HEK293 (cell line): ENCODE data around the gene SERTAD1.

Experiments used
- CTCF ChIA-PET: fragments of 350-600 bp; formaldehyde crosslinking; extraction: SDS; loops from one replicate; lab custom pipeline; 2021; ENCODE audit warnings: antibody characterized with exemption; lab: Yijun Ruan, JAX
- POLR2A ChIA-PET: fragments of 300-600 bp; formaldehyde crosslinking; extraction: SDS; loops from one replicate; lab custom pipeline; 2020; ENCODE audit warnings: antibody characterized with exemption, inconsistent platforms; lab: Yijun Ruan, JAX
- H3K27ac ChIP-seq: fragments of 200-500 bp; sonication (Bioruptor generic); 2 replicates; pipeline ENCODE4 v1.5.1; 2014; ENCODE audit warnings: low read depth, low read length, control low read depth, inconsistent platforms; ENCODE audit errors: extremely low read depth
- H3K36me3 ChIP-seq, 2 experiments: fragments of 200-500 bp in 1 of 2; sonication (Bioruptor generic) in 1 of 2; 1 replicate in 1 of 2; 2 replicates in 1 of 2; pipeline ENCODE4 v1.5.1; 2014 to 2017; ENCODE audit warnings: inconsistent platforms in 2 of 2, low read length in 2 of 2; ENCODE audit not compliant: control insufficient read depth in 2 of 2, insufficient read depth in 1 of 2
- H3K4me1 ChIP-seq: fragments of 200-500 bp; sonication (Bioruptor generic); 2 replicates; pipeline ENCODE4 v1.5.1; 2014; ENCODE audit warnings: mild to moderate bottlenecking, low read length, inconsistent platforms; ENCODE audit not compliant: control insufficient read depth, insufficient read depth
- H3K4me3 ChIP-seq: 2 replicates; pipeline ENCODE4 v1.5.1; 2011; ENCODE audit warnings: low read depth, mild to moderate bottlenecking, control low read depth, low read length, moderate library complexity
- H3K9me3 ChIP-seq: fragments of 200-500 bp; sonication (Bioruptor generic); 2 replicates; pipeline ENCODE4 v1.5.1; 2014; ENCODE audit warnings: low read depth, low read length, inconsistent platforms; ENCODE audit not compliant: control insufficient read depth, insufficient read depth
- AEBP2 ChIP-seq: fragments of 450-650 bp; formaldehyde crosslinking; IDR thresholded peaks from 2 replicates; pipeline ENCODE4 v1.5.1; 2016; ENCODE audit warnings: missing biosample characterization, missing genetic modification characterization, borderline replicate concordance
- CTCF ChIP-seq: fragments of 450-650 bp; formaldehyde crosslinking; IDR thresholded peaks from 2 replicates; pipeline ENCODE4 v1.5.1; 2016; ENCODE audit warnings: missing biosample characterization, missing genetic modification characterization
- GLIS1 ChIP-seq: fragments of 450-650 bp; formaldehyde crosslinking; IDR thresholded peaks from 2 replicates; pipeline ENCODE4 v1.5.1; 2016; ENCODE audit warnings: missing biosample characterization, missing genetic modification characterization
- HIC1 ChIP-seq: fragments of 450-650 bp; formaldehyde crosslinking; IDR thresholded peaks from 2 replicates; pipeline ENCODE4 v1.5.1; 2016; ENCODE audit warnings: missing biosample characterization, missing genetic modification characterization
- IKZF3 ChIP-seq: fragments of 450-650 bp; IDR thresholded peaks from 2 replicates; pipeline ENCODE4 v1.5.0; 2018; ENCODE audit warnings: missing biosample characterization, mild to moderate bottlenecking, missing genetic modification characterization, moderate library complexity
- ZBTB1 ChIP-seq: fragments of 450-650 bp; formaldehyde crosslinking; IDR thresholded peaks from 2 replicates; pipeline ENCODE4 v1.5.1; 2016; ENCODE audit warnings: missing biosample characterization, missing genetic modification characterization
- ZBTB11 ChIP-seq: fragments of 450-650 bp; formaldehyde crosslinking; conservative IDR thresholded peaks from 2 replicates; pipeline ENCODE4 v1.5.1; 2016; ENCODE audit warnings: low read depth, missing biosample characterization, missing genetic modification characterization
- ZFHX2 ChIP-seq: fragments of 450-650 bp; formaldehyde crosslinking; conservative IDR thresholded peaks from 2 replicates; pipeline ENCODE4 v1.5.1; 2016; ENCODE audit warnings: missing biosample characterization, missing genetic modification characterization
- ZNF121 ChIP-seq: fragments of 450-650 bp; formaldehyde crosslinking; IDR thresholded peaks from 2 replicates; pipeline ENCODE4 v1.5.1; 2016; ENCODE audit warnings: missing biosample characterization, missing genetic modification characterization
- ZNF2 ChIP-seq: fragments of 450-650 bp; formaldehyde crosslinking; IDR thresholded peaks from 2 replicates; pipeline ENCODE4 v1.5.1; 2016; ENCODE audit warnings: missing biosample characterization, missing genetic modification characterization
- ZNF311 ChIP-seq: fragments of 450-650 bp; formaldehyde crosslinking; IDR thresholded peaks from 2 replicates; pipeline ENCODE4 v1.5.1; 2017; ENCODE audit warnings: missing biosample characterization, missing genetic modification characterization, borderline replicate concordance
- ZNF449 ChIP-seq: fragments of 450-650 bp; formaldehyde crosslinking; IDR thresholded peaks from 2 replicates; pipeline ENCODE4 v1.5.1; 2017; ENCODE audit warnings: missing biosample characterization, mild to moderate bottlenecking, missing genetic modification characterization, moderate library complexity
- ZNF510 ChIP-seq: fragments of 450-650 bp; formaldehyde crosslinking; IDR thresholded peaks from 2 replicates; pipeline ENCODE4 v1.5.1; 2018; ENCODE audit warnings: mild to moderate bottlenecking, missing genetic modification characterization, missing biosample characterization; ENCODE audit not compliant: insufficient replicate concordance
- ZNF585B ChIP-seq: fragments of 450-650 bp; formaldehyde crosslinking; IDR thresholded peaks from 2 replicates; pipeline ENCODE4 v1.5.1; 2016; ENCODE audit warnings: missing biosample characterization, missing genetic modification characterization
- ZNF664 ChIP-seq: fragments of 450-650 bp; formaldehyde crosslinking; IDR thresholded peaks from 2 replicates; pipeline ENCODE4 v1.5.1; 2016; ENCODE audit warnings: missing biosample characterization, missing genetic modification characterization
- ZNF677 ChIP-seq: fragments of 450-650 bp; IDR thresholded peaks from 2 replicates; pipeline ENCODE4 v1.5.0; 2018; ENCODE audit warnings: missing biosample characterization, mild to moderate bottlenecking, missing genetic modification characterization, moderate library complexity

SERTAD1 gene

GRCh38 chr19:40424637-40425449, 949 bp downstream of the SERTAD1 start (continued):
- no peak; the same call in 1 of the 2 replicates for TF ChIP-seq ZBTB11
- no peak for TF ChIP-seq ZNF585B (tag by site-specific recombination)
- peak; percentile 98 for TF ChIP-seq GLIS1 (tag by site-specific recombination)
- TF ChIP-seq ZNF510 (tag by site-specific recombination), result no peak
- TF ChIP-seq ZNF2 (tag by site-specific recombination), result no peak
- no peak for TF ChIP-seq ZNF677 (tag by site-specific recombination)

- Histone ChIP-seq H3K36me3 (peaks cover 13 to 15% of the 10 kb centered on the region in 2 experiments), H3K27ac (no peak overlapping the region), H3K4me1 (peaks cover 16% of the 10 kb centered on the region), H3K4me3 (no peak overlapping the region)
- ChIA-PET POLR2A (interaction anchor here (1.1 to 9.2 kb wide), 2 partner anchors 15 to 76 kb away, joined by 5 to 428 read pairs; partner anchors contain the start of genes C19orf47, PLD3 and SERTAD3), CTCF (interaction anchor here (0.7 to 3.2 kb wide), 14 partner anchors 10 to 211 kb away, joined by 3 to 18 read pairs (median 6); partner anchors contain the start of genes BLVRB and SPTBN4)
- TF ChIP-seq ZNF664 (tag by site-specific recombination) (no peak), ZNF311 (tag by site-specific recombination) (no peak), ZNF449 (tag by site-specific recombination) (no peak), AEBP2 (tag by site-specific recombination) (no peak), IKZF3 (tag by site-specific recombination) (no peak), ZNF121 (peak; percentile 99)
- TF ChIP-seq, all 188 proteins: peak for 1
- H3K9me3 ChIP-seq, result no peaks in the 10 kb centered on the region
Observed at GRCh38 chr19:40423938-40424337, 1.9 kb downstream of the SERTAD1 start.

GRCh38 chr19:40422748-40423566, 2.8 kb downstream of the SERTAD1 start:
- H3K4me3 ChIP-seq, result no peak overlapping the region
- H3K9me3 ChIP-seq, result no peaks in the 10 kb centered on the region
- H3K27ac ChIP-seq, result peak overlapping the region; percentile 48; the same call in 1 of the 2 replicates
- CTCF ChIA-PET, result interaction anchor here (0.6 to 3.2 kb wide), 9 partner anchors 9 to 212 kb away, joined by 3 to 18 read pairs (median 9); partner anchors contain the start of gene BLVRB
- POLR2A ChIA-PET, result interaction anchor here (0.6 to 9.2 kb wide), 3 partner anchors 16 to 75 kb away, joined by 3 to 428 read pairs (median 5); partner anchors contain the start of genes C19orf47, PLD3 and SERTAD3
- H3K36me3 ChIP-seq, result peaks cover 13 to 15% of the 10 kb centered on the region in 2 experiments
- H3K4me1 ChIP-seq, result peaks cover 16% of the 10 kb centered on the region
- TF ChIP-seq ZBTB1, result no peak
- peak; percentile 38; the same call in 1 of the 2 replicates for TF ChIP-seq CTCF (tag by site-specific recombination)
- TF ChIP-seq HIC1 (tag by site-specific recombination), result peak; percentile 38; the same call in 1 of the 2 replicates
- TF ChIP-seq ZNF2 (tag by site-specific recombination), result no peak
- no peak for TF ChIP-seq ZFHX2 (tag by site-specific recombination)
